Gastrocnemius medialis (tissue), 4 donors: ENCODE results near the gene ITIH3.

Experiments used
- CTCF ChIP-seq, 5 experiments: fragments of 450-650 bp in 3 of 5; fragments of 200-600 bp in 2 of 5; sonication (generic) in 2 of 5; IDR thresholded peaks in 4 of 5; conservative IDR thresholded peaks in 1 of 5; 1 replicate in 4 of 5; 2 replicates in 1 of 5; pipeline ENCODE4 v1.5.1; 2016 to 2019; ENCODE audit warnings: antibody characterized with exemption in 5 of 5, mild to moderate bottlenecking in 3 of 5, moderate library complexity in 3 of 5
- POLR2A ChIP-seq, 2 donors: fragments of 450-650 bp; IDR thresholded peaks; one replicate each; pipeline ENCODE4 v1.6.1; 2017; ENCODE audit warnings: antibody characterized with exemption in 2 of 2, mild to moderate bottlenecking in 2 of 2, moderate library complexity in 2 of 2

DNA sequence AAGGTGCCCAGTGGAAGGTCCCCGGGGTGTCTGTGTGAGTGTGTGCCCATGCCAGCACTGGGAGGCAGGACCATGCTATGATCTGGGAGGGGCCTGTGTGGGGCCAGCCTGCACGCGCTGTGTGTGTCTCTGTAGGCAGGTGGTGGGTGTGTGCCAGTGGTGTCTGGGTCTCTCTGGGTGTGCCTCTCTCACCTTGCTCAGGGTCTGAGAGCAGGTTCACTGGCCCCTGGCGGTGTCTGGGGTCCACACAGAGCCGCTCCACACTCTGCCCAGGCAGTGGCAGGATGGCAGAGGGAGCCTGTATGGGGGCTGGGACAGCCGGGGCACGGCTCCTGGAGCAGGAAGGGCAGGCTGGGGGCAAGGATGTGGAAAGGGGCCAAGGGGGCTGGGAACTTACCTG is 23.3 kb downstream of the ITIH3 start:
- TF ChIP-seq CTCF (IDR thresholded peaks at IDR 0.05 in 4 of 5, conservative IDR thresholded peaks at IDR 0.05 in 1 of 5) (no peak), POLR2A (IDR thresholded peaks at IDR 0.05) (no peak)
